Stomach (tissue), 9 donors: ENCODE results near the gene SVIL. TPM values are rescaled to one million over a fixed set of nuclear protein-coding genes. Genes with fewer than 3 reads are reported as not detected.

Experiments used
- DNase-seq, 2 donors: peaks; one replicate each; pipeline versions ENCODE4 v3.0.0 to v3.0.0-alpha.2; 2013 to 2019
- H3K27ac ChIP-seq, 5 donors: fragments of 200-600 bp in 4 of 5; sonication (generic) in 4 of 5; one replicate each; pipeline ENCODE4 v1.5.1; 2013 to 2019; ENCODE audit warnings: mild to moderate bottlenecking in 1 of 5, moderate library complexity in 1 of 5
- H3K27me3 ChIP-seq, 3 donors: fragments of 200-600 bp; sonication (generic); one replicate each; pipeline ENCODE4 v1.5.1; 2017 to 2019; ENCODE audit warnings: mixed run types in 1 of 3
- H3K36me3 ChIP-seq, 4 donors: fragments of 200-600 bp; sonication (generic); 1 replicate in 3 of 4; 2 replicates in 1 of 4; pipeline ENCODE4 v1.5.1; 2016 to 2019
- H3K4me1 ChIP-seq, 4 donors: fragments of 200-600 bp; sonication (generic); one replicate each; pipeline ENCODE4 v1.5.1; 2016 to 2019
- H3K4me3 ChIP-seq, 4 donors: fragments of 200-600 bp; sonication (generic) in 3 of 4; one replicate each; pipeline ENCODE4 v1.5.1; 2016 to 2019; ENCODE audit warnings: mild to moderate bottlenecking in 1 of 4
- H3K9me3 ChIP-seq, 4 donors: fragments of 200-600 bp; sonication (generic); one replicate each; pipeline ENCODE4 v1.5.1; 2016 to 2019
- CTCF ChIP-seq, 7 experiments: fragments of 450-650 bp in 4 of 7; fragments of 200-600 bp in 3 of 7; sonication (generic) in 3 of 7; IDR thresholded peaks; one replicate each; pipeline ENCODE4 v1.5.1; 2016 to 2019; ENCODE audit warnings: antibody characterized with exemption in 7 of 7, control low read depth in 2 of 7, mild to moderate bottlenecking in 1 of 7
- EP300 ChIP-seq: sonication (generic); formaldehyde crosslinking; IDR thresholded peaks from one replicate; pipeline ENCODE4 v1.6.1; 2017; ENCODE audit warnings: antibody characterized with exemption
- POLR2A ChIP-seq, 4 donors: fragments of 450-650 bp; IDR thresholded peaks; one replicate each; pipeline ENCODE4 v1.6.1; 2016; ENCODE audit warnings: antibody characterized with exemption in 4 of 4, control low read depth in 2 of 4, mild to moderate bottlenecking in 1 of 4, moderate library complexity in 1 of 4
- POLR2AphosphoS5 ChIP-seq, 3 donors: sonication (generic); formaldehyde crosslinking; IDR thresholded peaks; one replicate each; pipeline ENCODE4 v1.6.1; 2016; ENCODE audit warnings: antibody characterized with exemption in 3 of 3
- WGBS, 5 donors: extraction: QIAGEN DNeasy Blood & Tissue Kit in 3 of 5; methylation state at CpG; one replicate each; pipeline versions ENCODE4 v1.1.5 to v1.1.7; 2013 to 2018; 5-methylcytosine and 5-hydroxymethylcytosine counted together
- intact Hi-C: fragments of 100-400 bp; cut with DNase I; formaldehyde crosslinking; loops from one replicate; pipeline ENCODE4 v1.15.1; 2023; ENCODE audit warnings: low total_unique reads
- polyA plus RNA-seq, 3 donors: library from polyadenylated mRNA; stranded (reverse); fragments of 200-250 nt; gene quantifications; one replicate each; pipeline ENCODE4 v1.2.3, GENCODE V29; 2013
- total RNA-seq, 5 donors: library from RNA; depleted of rRNA; stranded (reverse); fragments of >200 nt; gene quantifications; one replicate each; pipeline versions ENCODE4 v1.1.0 to v1.2.3, GENCODE V29; 2014 to 2016
- donor health status: healthy with polysubstance abuse.
- donor health status: Bipolar disorder and iron deficiency.
- donor health status: healthy.

Gene SVIL
- total and polyA plus RNA-seq, 8 donors: 6.8 to 400 (median 112) TPM

DNA sequence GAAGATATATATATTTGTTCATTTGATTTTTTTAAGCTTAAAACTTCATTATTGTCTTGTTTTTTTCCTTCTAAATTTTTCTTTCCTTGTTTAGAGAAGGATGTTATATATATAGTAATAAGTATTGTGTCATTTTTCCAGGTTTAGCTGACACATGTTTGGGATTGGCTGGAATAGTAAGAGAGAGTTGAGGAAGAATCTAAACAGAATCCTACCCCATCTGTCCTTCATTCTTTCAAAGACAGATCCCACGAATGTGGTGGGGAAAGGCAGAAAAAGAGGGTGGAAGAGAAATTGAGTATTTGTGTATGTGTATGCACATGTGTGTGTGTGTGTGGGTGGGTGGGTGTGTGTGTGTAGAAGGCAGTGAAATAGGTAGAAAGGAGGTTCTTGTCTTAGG is 132.4 kb downstream of the SVIL start:
- Histone ChIP-seq H3K27me3 (no peaks in the 10 kb centered on the region), H3K4me3 (no peak overlapping the region), H3K27ac (peak overlapping the region in 1 of 5 donors; percentile 12), H3K36me3 (peaks cover 5 to 54% (median 44%) of the 10 kb centered on the region in 4 donors), H3K4me1 (no peaks in the 10 kb centered on the region), H3K9me3 (no peaks in the 10 kb centered on the region)
- DNase-seq: no peak
- no peak for TF ChIP-seq EP300
- no peak for TF ChIP-seq POLR2A (IDR thresholded peaks at IDR 0.05)
- no peak for TF ChIP-seq CTCF (IDR thresholded peaks at IDR 0.05)
- no peak for TF ChIP-seq POLR2AphosphoS5 (IDR thresholded peaks at IDR 0.05)
- intact Hi-C loops: no loop called here
- 65 to 90% (median 77%) methylated on average over 1 of the region's 1 CpG for WGBS, 5 donors

DNA sequence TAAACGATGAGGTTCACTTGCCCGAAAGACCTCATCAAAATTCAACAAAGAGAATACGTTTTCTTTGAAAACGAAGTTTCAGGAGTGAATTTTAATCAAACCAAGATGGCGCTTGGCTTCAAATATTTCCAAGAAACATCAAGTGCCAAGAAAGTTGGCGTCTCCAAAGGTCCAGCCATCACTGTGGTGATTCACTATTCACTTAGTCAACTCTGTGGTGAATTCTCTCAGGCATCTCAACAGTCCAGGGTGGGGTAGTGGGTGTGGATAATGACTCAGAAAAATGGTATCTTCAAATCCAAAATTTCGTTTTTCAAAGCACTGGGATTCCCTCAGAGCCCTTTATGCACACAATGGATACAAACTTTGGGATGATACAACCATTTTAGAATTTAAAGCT is 133.1 kb downstream of the SVIL start:
- Histone ChIP-seq H3K4me3 (no peak overlapping the region), H3K36me3 (peaks cover 5 to 51% (median 43%) of the 10 kb centered on the region in 4 donors), H3K27ac (no peak overlapping the region), H3K4me1 (no peaks in the 10 kb centered on the region), H3K27me3 (no peaks in the 10 kb centered on the region), H3K9me3 (no peaks in the 10 kb centered on the region)
- 80 to 90% (median 88%) methylated on average over 7 of the region's 7 CpGs for WGBS, 5 donors
- no peak for DNase-seq
- TF ChIP-seq POLR2AphosphoS5 (IDR thresholded peaks at IDR 0.05): peak in 1 of 3 donors; percentile 25
- no peak for TF ChIP-seq POLR2A (IDR thresholded peaks at IDR 0.05)
- intact Hi-C loops: no loop called here

DNA sequence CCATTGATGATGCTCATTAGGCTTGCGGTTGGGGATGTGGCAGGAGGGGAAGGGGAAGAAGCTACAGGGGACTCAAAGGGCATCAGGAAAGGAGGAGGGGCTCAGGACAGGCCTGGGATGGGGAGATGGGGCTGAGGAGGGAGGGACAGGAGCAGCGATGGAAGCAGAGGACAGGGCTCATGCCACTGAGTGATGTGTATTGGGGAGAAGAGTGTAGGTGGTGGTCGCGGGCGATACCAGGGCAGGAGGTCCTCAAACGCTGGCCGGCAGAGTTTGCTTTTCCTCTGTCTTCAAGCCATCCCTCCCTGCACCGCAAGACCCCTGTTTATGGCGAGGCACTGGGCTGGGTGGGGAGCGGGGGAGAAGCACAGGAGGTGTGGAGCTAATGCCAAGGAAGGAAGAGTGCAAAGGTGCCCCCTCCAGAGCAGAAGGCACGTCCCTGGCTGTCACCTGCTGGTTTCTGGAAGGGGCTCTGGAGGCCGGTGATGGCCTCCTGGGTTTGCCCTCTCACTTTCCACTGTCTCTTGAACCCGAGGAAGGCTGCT is 134.7 kb downstream of the SVIL start:
- intact Hi-C loops: no loop called here
- no peak for TF ChIP-seq EP300
- TF ChIP-seq POLR2AphosphoS5 (IDR thresholded peaks at IDR 0.05): no peak
- TF ChIP-seq CTCF (IDR thresholded peaks at IDR 0.05): no peak
- 86 to 93% (median 90%) methylated on average over 12 to 13 of the region's 13 CpGs for WGBS, 5 donors
- Histone ChIP-seq H3K27me3 (no peaks in the 10 kb centered on the region), H3K36me3 (peaks cover 5 to 50% (median 38%) of the 10 kb centered on the region in 4 donors), H3K27ac (peak overlapping the region in 1 of 5 donors; percentile 42), H3K9me3 (no peaks in the 10 kb centered on the region), H3K4me1 (peaks cover 0 to 9% (median 0%) of the 10 kb centered on the region in 4 donors), H3K4me3 (no peak overlapping the region)
- no peak for DNase-seq

DNA sequence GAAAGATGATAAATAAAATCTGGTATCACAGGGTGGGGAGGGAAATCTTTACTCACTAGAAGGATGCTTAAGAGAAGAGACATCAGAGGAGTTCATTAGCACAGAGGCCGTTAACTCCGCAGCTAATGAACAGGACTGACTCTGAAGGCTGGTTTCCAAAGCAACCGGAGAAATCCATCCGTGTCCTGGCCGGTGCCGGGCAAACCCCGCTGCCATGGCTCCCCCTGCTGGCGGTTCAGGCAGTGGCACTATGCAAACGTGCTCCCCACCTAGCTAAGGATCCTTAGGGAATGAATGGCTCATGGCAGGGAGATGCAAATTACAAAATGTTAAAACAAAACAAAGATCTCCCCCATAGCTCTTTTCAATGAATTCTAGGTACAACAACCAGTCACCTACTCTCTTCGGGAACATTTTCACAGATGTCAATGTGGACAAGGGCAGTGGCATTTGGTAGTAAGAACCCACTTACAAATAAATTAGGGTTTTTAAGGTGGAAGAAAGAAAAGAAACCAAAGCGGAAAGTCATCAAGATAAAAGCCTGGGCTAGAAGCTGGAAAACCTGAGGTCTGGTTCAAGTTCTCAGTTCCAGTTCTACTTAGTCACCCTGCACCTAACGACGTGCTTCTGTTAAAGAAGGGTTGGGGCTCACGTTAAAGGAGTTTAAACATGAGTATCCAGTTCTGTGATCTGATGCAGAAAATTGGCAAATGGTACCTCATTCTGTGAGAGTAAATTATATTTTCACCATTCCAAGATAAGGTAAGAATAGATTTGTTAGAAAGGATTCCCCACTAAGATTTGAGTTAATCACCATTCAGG is 138.2 kb downstream of the SVIL start:
- peak overlapping the region in 1 of 5 donors; percentile 7 for H3K27ac ChIP-seq
- no peak overlapping the region for H3K4me3 ChIP-seq
- no peaks in the 10 kb centered on the region for H3K27me3 ChIP-seq
- peak; percentile 79 to 86 for DNase-seq
- WGBS, 5 donors: 29 to 32% (median 30%) methylated on average over 14 of the region's 14 CpGs
- H3K36me3 ChIP-seq: peaks cover 26 to 79% (median 65%) of the 10 kb centered on the region in 4 donors
- intact Hi-C loops: no loop called here
- TF ChIP-seq POLR2A (IDR thresholded peaks at IDR 0.05): no peak
- TF ChIP-seq POLR2AphosphoS5 (IDR thresholded peaks at IDR 0.05): peak in 2 of 3 donors; percentile 23 to 53
- no peak for TF ChIP-seq EP300
- peak in 5 of 7 experiments; percentile 65 to 95 (median 88) for TF ChIP-seq CTCF (IDR thresholded peaks at IDR 0.05)
- H3K4me1 ChIP-seq: peaks cover 0 to 9% (median 0%) of the 10 kb centered on the region in 4 donors
- H3K9me3 ChIP-seq: no peaks in the 10 kb centered on the region
